Activated naive CD4-positive, alpha-beta T cell treated with anti-CD3 and anti-CD28 coated beads, Interleukin-2, amount 50 U/mL, for 72 hours (primary cell): ENCODE measurements around the gene CPNE7. TPM values are rescaled to one million over a fixed set of nuclear protein-coding genes. Genes with fewer than 3 reads are reported as not detected.
"Not testable (repeated sequence)": the region's sequence is repeated elsewhere in the genome, so short reads cannot be mapped to it uniquely, and the experiment has no call there.

Experiments used
- ATAC-seq, 2 donors: fragments of 150-1000 bp; cut with Tn5 transposase; 2 replicates each; pipeline ENCODE4 v1.10.0; 2021; ENCODE audit warnings: mild to moderate bottlenecking in 2 of 2, moderate library complexity in 2 of 2
- DNase-seq, 2 donors: peaks; one replicate each; pipeline ENCODE4 v3.0.0; 2021 to 2022; ENCODE audit warnings: low spot score in 2 of 2
- H3K27ac Mint-ChIP-seq, 2 donors: one replicate each; pipeline ENCODE4 v1.8.0; 2022; ENCODE audit warnings: mild to moderate bottlenecking in 2 of 2, mixed read lengths in 2 of 2
- H3K36me3 Mint-ChIP-seq, 2 donors: one replicate each; pipeline ENCODE4 v1.8.0; 2022; ENCODE audit warnings: mixed read lengths in 2 of 2
- H3K9me3 Mint-ChIP-seq, 2 donors: one replicate each; pipeline ENCODE4 v1.8.0; 2022; ENCODE audit warnings: mixed read lengths in 2 of 2
- total RNA-seq, 2 donors: library from RNA; stranded (reverse); gene quantifications; one replicate each; pipeline ENCODE4 v1.2.3, GENCODE V29; 2022

Gene CPNE7
- total RNA-seq, 2 donors from 2014 or later = 2.8 to 28.2 TPM

- Mint-ChIP-seq H3K36me3 (peaks cover 34 to 35% of the 10 kb centered on the region in 2 donors), H3K27ac (peak overlapping the region; percentile 98 to 99), H3K9me3 (no peaks in the 10 kb centered on the region)
- no peak for DNase-seq
- no peak for ATAC-seq
These were observed 14.2 kb upstream of the CPNE7 start for GRCh38 chr16:89561142-89561883.

GRCh38 chr16:89561884-89562599, 13.5 kb upstream of the CPNE7 start:
- Mint-ChIP-seq H3K36me3 (peaks cover 34 to 35% of the 10 kb centered on the region in 2 donors), H3K9me3 (no peaks in the 10 kb centered on the region)

GRCh38 chr16:89562939-89563338, 12.6 kb upstream of the CPNE7 start:
- Mint-ChIP-seq H3K27ac (peak overlapping the region; percentile 98 to 99), H3K36me3 (peaks cover 34 to 35% of the 10 kb centered on the region in 2 donors), H3K9me3 (no peaks in the 10 kb centered on the region)
- no peak for DNase-seq
- no peak for ATAC-seq

More at GRCh38 chr16:89561884-89562599, 13.5 kb upstream of the CPNE7 start:
- peak overlapping the region; percentile 98 to 99 for H3K27ac Mint-ChIP-seq
- DNase-seq (no peak), ATAC-seq (no peak)

- Mint-ChIP-seq H3K36me3 (peaks cover 34 to 35% of the 10 kb centered on the region in 2 donors), H3K9me3 (no peaks in the 10 kb centered on the region), H3K27ac (peak overlapping the region; percentile 95 to 99)
- ATAC-seq (no peak), DNase-seq (no peak)
These were observed 11.7 kb upstream of the CPNE7 start for GRCh38 chr16:89563639-89564392.

GRCh38 chr16:89564476-89565255, 10.9 kb upstream of the CPNE7 start:
- DNase-seq = no peak
- H3K27ac Mint-ChIP-seq = peak overlapping the region; percentile 58 to 95
- H3K9me3 Mint-ChIP-seq = no peaks in the 10 kb centered on the region
- peaks cover 34 to 35% of the 10 kb centered on the region in 2 donors for H3K36me3 Mint-ChIP-seq
- ATAC-seq = no peak

- H3K27ac Mint-ChIP-seq = peak overlapping the region; percentile 58 to 95
- no peak for DNase-seq
- H3K36me3 Mint-ChIP-seq = peaks cover 29 to 30% of the 10 kb centered on the region in 2 donors
- H3K9me3 Mint-ChIP-seq = no peaks in the 10 kb centered on the region
- peak in 1 of 2 donors; percentile 1 for ATAC-seq
These were observed 10.4 kb upstream of the CPNE7 start for GRCh38 chr16:89565256-89565505.

GRCh38 chr16:89565506-89566372, 9.8 kb upstream of the CPNE7 start:
- ATAC-seq (peak; percentile 32 to 33), DNase-seq (peak in 1 of 2 donors; percentile 74)
- H3K36me3 Mint-ChIP-seq = peaks cover 28% of the 10 kb centered on the region in 2 donors
- peak overlapping the region; percentile 58 to 95 for H3K27ac Mint-ChIP-seq
- no peaks in the 10 kb centered on the region for H3K9me3 Mint-ChIP-seq

- ATAC-seq = no peak
- no peak for DNase-seq
- no peaks in the 10 kb centered on the region for H3K9me3 Mint-ChIP-seq
- peaks cover 10% of the 10 kb centered on the region in 2 donors for H3K36me3 Mint-ChIP-seq
- peak overlapping the region in 1 of 2 donors; percentile 86 for H3K27ac Mint-ChIP-seq
These were observed 7.6 kb upstream of the CPNE7 start for GRCh38 chr16:89567656-89568594.

- peak in 1 of 2 donors; percentile 6 for ATAC-seq
- no peaks in the 10 kb centered on the region for H3K9me3 Mint-ChIP-seq
- peak overlapping the region in 1 of 2 donors; percentile 24 for H3K27ac Mint-ChIP-seq
- peaks cover 0 to 4% of the 10 kb centered on the region in 2 donors for H3K36me3 Mint-ChIP-seq
- DNase-seq = no peak
These were observed 5.8 kb upstream of the CPNE7 start for GRCh38 chr16:89569506-89570341.

- Mint-ChIP-seq H3K9me3 (no peaks in the 10 kb centered on the region), H3K36me3 (no peaks in the 10 kb centered on the region), H3K27ac (no peak overlapping the region)
- DNase-seq = no peak
- no peak for ATAC-seq
These were observed 5.1 kb upstream of the CPNE7 start for GRCh38 chr16:89570342-89570923.

- not testable (repeated sequence) for H3K9me3 Mint-ChIP-seq, DNase-seq, H3K27ac Mint-ChIP-seq, H3K36me3 Mint-ChIP-seq
- ATAC-seq = peak in 1 of 2 donors; percentile 4
These were observed 4.5 kb upstream of the CPNE7 start for GRCh38 chr16:89570983-89571598.

- peak in 1 of 2 donors; percentile 1 for ATAC-seq
- DNase-seq = no peak
- Mint-ChIP-seq H3K9me3 (no peaks in the 10 kb centered on the region), H3K27ac (no peak overlapping the region), H3K36me3 (no peaks in the 10 kb centered on the region)
These were observed 3.9 kb upstream of the CPNE7 start for GRCh38 chr16:89571636-89572035.

- ATAC-seq (no peak), DNase-seq (no peak)
- Mint-ChIP-seq H3K36me3 (no peaks in the 10 kb centered on the region), H3K27ac (no peak overlapping the region), H3K9me3 (no peaks in the 10 kb centered on the region)
These were observed 3.5 kb upstream of the CPNE7 start for GRCh38 chr16:89572073-89572484.
